Measurements from ENCODE around the gene TBC1D24. TPM values are rescaled to one million over a fixed set of nuclear protein-coding genes. Genes with fewer than 3 reads are reported as not detected.

Gene TBC1D24
- total RNA-seq, 1 experiment from 2014 or later = 24.6 TPM

GRCh38 chr16:2460391-2460713 is 14.6 kb upstream of the TBC1D24 start (continued):
- TF ChIP-seq ZBTB33 (IDR thresholded peaks at IDR 0.05; ENCODE audit: extremely low read depth, insufficient replicate concordance, low read length) (no peak), SP1 (IDR thresholded peaks at IDR 0.05; ENCODE audit: low read depth) (no peak)

GRCh38 chr16:2460916-2461315 is 14.0 kb upstream of the TBC1D24 start:
- Histone ChIP-seq H3K27ac (ENCODE audit: low read depth, low read length) (peak overlapping the region; percentile 66; the same call in 1 of the 2 replicates), H3K27me3 (ENCODE audit: insufficient read depth, low read length) (no peaks in the 10 kb centered on the region), H3K4me3 (replicated peaks in 1 of 2; ENCODE audit: low read depth in 1 of 2, low read length in 2 of 2) (peak overlapping the region; percentile 64 to 75), H3K4me2 (ENCODE audit: low read length) (peak overlapping the region; percentile 95), H3K9me3 (ENCODE audit: control insufficient read depth in 1 of 2, insufficient read depth in 1 of 2, low read depth in 1 of 2, low read length in 2 of 2) (no peaks in the 10 kb centered on the region), H3K4me1 (ENCODE audit: control insufficient read depth in 1 of 2, insufficient read depth in 2 of 2, low read length in 2 of 2) (peaks cover 6 to 34% of the 10 kb centered on the region in 2 experiments; a peak in 3 of 4 replicates), H2AFZ (ENCODE audit: low read depth, low read length, poor library complexity, severe bottlenecking) (no peak overlapping the region), H4K20me1 (ENCODE audit: insufficient read depth) (no peaks in the 10 kb centered on the region), H3K9ac (ENCODE audit: low read length) (peak overlapping the region; percentile 70), H3K79me2 (ENCODE audit: insufficient read depth, low read length) (peaks cover 7% of the 10 kb centered on the region; the same call in 1 of the 2 replicates), H3K9me2 (ENCODE audit: insufficient read depth) (no peaks in the 10 kb centered on the region), H3K36me3 (ENCODE audit: control insufficient read depth in 1 of 2, insufficient read depth in 2 of 2, low read length in 2 of 2) (peaks cover 9 to 14% of the 10 kb centered on the region in 2 experiments; a peak in 3 of 4 replicates)
- RAD21 ChIA-PET (ENCODE audit: low non-redundant PET in 1 of 2, low total read pairs in 2 of 2, uncharacterized antibody in 2 of 2, unreplicated experiment in 2 of 2) = no interaction called here
- POLR2A ChIA-PET = no interaction called here
- CTCF ChIA-PET = no interaction called here
- BruUV-seq (replicated peaks) = no TSS peak
- intact Hi-C loops (cut with micrococcal nuclease) = loop anchor here (5.0 kb wide), 1 partner anchor 34 kb away; the partner anchor contains the start of gene CCNF
- ATAC-seq (no peak), DNase-seq (ENCODE audit: low read depth, low spot score) (no peak)
- no peak for TF ChIP-seq SRF (IDR thresholded peaks at IDR 0.05; ENCODE audit: low read depth)
- TF ChIP-seq ZBTB33 (IDR thresholded peaks at IDR 0.05; ENCODE audit: extremely low read depth, insufficient replicate concordance, low read length) = no peak
- no peak for TF ChIP-seq POLR2A (IDR thresholded peaks at IDR 0.05; ENCODE audit: borderline replicate concordance, extremely low read depth, insufficient read depth, insufficient read length)
- no peak for TF ChIP-seq TCF7L2 (IDR thresholded peaks at IDR 0.05; ENCODE audit: borderline replicate concordance, extremely low read depth, insufficient read depth, insufficient read length)
- no peak for TF ChIP-seq EZH2 (IDR thresholded peaks at IDR 0.05)
